Vagina (tissue), 2 donors: ENCODE data around the gene TFPT.

Experiments
- POLR2A ChIP-seq, 2 donors: fragments of 450-650 bp; IDR thresholded peaks; one replicate each; pipeline ENCODE4 v1.6.1; 2017; ENCODE audit warnings: antibody characterized with exemption in 2 of 2, mild to moderate bottlenecking in 2 of 2, moderate library complexity in 2 of 2
- POLR2AphosphoS5 ChIP-seq, 2 donors: sonication (generic); formaldehyde crosslinking; IDR thresholded peaks; one replicate each; pipeline ENCODE4 v1.9.0; 2017; ENCODE audit warnings: antibody characterized with exemption in 2 of 2, mild to moderate bottlenecking in 2 of 2, low read depth in 1 of 2; ENCODE audit not compliant: insufficient read depth in 1 of 2
- TF ChIP-seq, protein P1 (sequence below), 3 experiments: fragments of 450-650 bp in 2 of 3; fragments of 200-600 bp in 1 of 3; sonication (generic) in 1 of 3; IDR thresholded peaks; one replicate each; pipeline ENCODE4 v1.5.1; 2017 to 2019; ENCODE audit warnings: antibody characterized with exemption in 3 of 3, mild to moderate bottlenecking in 2 of 3, moderate library complexity in 2 of 3

- TF ChIP-seq POLR2A (IDR thresholded peaks at IDR 0.05) (no peak), POLR2AphosphoS5 (IDR thresholded peaks at IDR 0.05; ENCODE audit: insufficient read depth in 1 of 2, low read depth in 1 of 2) (no peak)
- TF ChIP-seq, protein P1, sequence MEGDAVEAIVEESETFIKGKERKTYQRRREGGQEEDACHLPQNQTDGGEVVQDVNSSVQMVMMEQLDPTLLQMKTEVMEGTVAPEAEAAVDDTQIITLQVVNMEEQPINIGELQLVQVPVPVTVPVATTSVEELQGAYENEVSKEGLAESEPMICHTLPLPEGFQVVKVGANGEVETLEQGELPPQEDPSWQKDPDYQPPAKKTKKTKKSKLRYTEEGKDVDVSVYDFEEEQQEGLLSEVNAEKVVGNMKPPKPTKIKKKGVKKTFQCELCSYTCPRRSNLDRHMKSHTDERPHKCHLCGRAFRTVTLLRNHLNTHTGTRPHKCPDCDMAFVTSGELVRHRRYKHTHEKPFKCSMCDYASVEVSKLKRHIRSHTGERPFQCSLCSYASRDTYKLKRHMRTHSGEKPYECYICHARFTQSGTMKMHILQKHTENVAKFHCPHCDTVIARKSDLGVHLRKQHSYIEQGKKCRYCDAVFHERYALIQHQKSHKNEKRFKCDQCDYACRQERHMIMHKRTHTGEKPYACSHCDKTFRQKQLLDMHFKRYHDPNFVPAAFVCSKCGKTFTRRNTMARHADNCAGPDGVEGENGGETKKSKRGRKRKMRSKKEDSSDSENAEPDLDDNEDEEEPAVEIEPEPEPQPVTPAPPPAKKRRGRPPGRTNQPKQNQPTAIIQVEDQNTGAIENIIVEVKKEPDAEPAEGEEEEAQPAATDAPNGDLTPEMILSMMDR (IDR thresholded peaks at IDR 0.05): no peak
Measured at GRCh38 chr19:54154603-54155345, 39.3 kb upstream of the TFPT start.
